Left lobe of liver (tissue), 2 donors: ENCODE measurements around the gene CDK11A. TPM values are rescaled to one million over a fixed set of nuclear protein-coding genes. Genes with fewer than 3 reads are reported as not detected.
"Not testable (repeated sequence)": the region's sequence is repeated elsewhere in the genome, so short reads cannot be mapped to it uniquely, and the experiment has no call there.

Source experiments
- ATAC-seq: fragments of 200-7000 bp; cut with Tn5 transposase; one replicate; pipeline ENCODE4 v1.9.1; 2020; ENCODE audit warnings: mild to moderate bottlenecking, moderate library complexity
- DNase-seq: peaks from one replicate; pipeline ENCODE4 v3.0.0-alpha.2; 2020; ENCODE audit warnings: low spot score
- total RNA-seq: library from RNA; stranded (reverse); gene quantifications from one replicate; pipeline ENCODE4 v1.2.1, GENCODE V29; 2021
- donor health status: DM: no; HTN: no; CAD: no; lungs with moderate emphysema.
- donor health status: DM: no; HTN: yes; CAD: no.

The CDK11A gene
- total RNA-seq, 1 donor from 2014 or later, result 13.6 TPM

DNA sequence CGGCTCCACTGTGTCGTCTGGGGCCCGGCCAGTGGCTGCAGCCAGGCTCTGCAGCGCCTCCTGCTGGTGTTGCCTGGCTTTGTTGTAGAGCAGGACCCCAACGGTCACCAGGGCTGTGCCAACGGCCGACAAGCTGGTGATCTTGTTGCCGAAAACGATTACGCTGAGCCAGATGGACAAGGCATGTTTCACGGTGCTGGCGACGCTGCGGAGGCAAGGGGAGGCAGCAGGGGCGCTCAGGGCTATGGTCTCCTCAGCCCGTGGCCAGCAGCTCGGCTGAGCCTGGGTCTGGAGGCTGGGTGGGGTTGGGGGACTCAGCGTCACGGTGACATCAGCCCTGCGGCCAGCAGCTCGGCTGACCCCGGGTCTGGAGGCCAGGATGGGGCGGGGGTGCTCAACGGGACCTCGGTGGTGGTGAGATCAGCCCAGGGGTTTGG is 58.3 kb downstream of the CDK11A start:
- DNase-seq (peak; percentile 45), ATAC-seq (peak; percentile 45)

DNA sequence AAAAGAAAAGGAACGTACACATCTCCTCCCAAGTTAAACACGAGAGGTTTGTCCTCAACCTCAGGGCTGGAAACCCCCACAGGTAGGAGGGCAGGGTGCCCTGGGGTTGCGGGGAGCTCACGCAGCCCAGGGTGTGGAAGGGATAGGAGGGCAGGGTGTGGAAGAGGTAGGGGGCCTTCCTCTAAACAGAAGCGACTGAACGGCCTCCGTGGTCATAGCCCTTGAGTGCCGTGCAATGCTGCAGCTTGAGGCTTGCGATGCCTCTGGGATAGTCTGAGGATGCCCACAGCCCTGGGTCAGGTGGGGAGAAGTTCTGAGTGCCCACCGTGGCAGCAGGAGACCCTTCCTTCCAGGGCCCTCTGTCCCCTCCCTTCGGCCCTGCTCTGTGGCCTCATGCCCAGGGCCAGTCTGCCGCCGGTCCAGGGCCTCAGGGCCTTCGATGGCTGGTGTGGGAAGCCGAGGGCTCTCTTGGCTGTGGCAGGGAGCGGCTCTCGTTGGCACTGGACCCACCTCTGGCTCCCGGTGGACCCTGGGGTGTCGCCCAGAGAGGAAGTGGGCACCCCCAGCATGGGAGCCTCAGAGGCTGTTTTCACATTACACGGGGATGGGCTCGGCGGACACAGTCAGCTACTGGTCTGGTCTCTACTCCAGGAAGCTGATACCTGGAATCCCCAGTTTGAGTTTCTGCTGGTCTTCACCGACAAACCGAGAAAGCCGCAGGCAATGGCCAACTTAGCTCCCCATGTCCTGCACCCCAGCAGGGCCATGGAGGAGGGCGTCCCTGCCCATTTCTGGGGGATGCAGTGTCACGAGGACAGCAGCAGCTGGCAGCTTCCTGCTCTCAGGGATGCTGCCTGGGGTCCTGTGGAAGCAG is 59.0 kb downstream of the CDK11A start:
- peak; percentile 9 for ATAC-seq
- DNase-seq, result peak; percentile 44

DNA sequence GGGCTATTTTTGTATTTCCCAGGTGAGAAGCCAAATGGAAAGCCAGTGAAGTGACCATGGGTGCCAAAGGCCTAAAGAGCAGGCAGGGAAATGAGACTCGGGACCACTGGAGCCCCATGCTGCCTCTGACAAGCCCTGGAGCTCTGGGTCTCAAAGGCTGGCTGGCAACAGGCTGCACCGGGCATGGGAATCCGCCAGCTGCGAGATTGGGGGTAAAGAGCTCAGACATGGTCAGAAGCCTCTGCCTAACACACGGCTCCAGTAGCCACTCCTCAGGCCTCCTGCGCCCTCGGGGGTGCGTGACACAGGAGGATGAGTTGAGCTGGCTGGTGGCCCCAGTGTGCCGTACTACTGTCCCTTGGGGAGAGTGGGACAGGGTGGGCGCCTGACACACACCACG is 59.8 kb downstream of the CDK11A start:
- DNase-seq, ATAC-seq: not testable (repeated sequence)

DNA sequence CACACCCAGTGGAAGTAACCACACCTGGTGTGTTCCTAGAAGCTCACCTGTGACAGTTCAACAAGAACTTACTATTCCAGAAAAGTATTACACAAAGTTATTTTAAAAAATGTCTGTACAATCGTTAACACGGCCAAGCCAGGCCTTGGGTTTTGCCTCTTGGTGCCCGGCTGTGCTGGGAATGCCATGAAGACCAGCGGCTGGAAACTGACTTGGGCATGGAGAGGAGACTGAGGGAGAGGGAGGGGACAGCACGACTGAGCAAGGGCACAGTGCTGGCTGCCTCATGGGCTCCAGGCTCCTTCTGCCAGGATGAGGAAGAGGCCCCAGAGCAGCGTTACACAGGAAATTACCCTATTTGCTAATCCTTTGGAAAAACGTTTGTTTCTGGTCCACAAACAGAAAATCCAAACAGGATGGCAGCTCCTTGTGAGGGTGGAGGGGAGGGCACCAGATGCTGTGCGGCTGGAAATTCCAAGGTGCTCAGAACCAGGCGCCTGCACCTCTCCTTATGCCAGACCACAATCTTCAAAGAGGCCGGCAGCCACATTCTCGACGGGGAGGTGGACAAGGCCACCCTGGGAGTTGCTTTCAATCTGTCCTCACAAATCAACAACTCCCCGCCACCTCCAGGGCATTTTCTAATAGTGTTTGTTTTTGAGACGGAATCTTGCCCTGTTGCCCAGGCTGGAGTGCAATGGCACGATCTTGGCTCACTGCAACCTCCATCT is 61.2 kb downstream of the CDK11A start:
- not testable (repeated sequence) for ATAC-seq, DNase-seq

DNA sequence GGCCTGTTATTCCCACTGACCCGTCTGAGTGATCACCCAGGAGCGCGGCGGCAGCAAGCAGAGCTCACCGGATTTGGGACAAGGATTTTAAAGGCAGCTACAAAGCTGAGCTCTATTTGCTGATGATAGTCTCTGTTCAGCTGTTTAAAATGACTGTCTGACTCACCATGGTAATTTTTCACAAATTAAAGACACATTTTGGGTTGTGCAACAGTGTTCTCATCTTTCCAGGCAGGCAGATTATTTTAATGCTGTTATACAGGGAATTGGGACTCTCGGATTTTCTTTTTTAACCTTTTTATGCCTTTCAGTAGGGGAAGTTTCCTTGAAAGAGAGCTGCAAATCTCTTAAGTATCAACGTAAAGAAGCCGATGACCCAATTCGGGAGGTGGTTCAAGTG is 61.8 kb downstream of the CDK11A start:
- ATAC-seq, result not testable (repeated sequence)

DNA sequence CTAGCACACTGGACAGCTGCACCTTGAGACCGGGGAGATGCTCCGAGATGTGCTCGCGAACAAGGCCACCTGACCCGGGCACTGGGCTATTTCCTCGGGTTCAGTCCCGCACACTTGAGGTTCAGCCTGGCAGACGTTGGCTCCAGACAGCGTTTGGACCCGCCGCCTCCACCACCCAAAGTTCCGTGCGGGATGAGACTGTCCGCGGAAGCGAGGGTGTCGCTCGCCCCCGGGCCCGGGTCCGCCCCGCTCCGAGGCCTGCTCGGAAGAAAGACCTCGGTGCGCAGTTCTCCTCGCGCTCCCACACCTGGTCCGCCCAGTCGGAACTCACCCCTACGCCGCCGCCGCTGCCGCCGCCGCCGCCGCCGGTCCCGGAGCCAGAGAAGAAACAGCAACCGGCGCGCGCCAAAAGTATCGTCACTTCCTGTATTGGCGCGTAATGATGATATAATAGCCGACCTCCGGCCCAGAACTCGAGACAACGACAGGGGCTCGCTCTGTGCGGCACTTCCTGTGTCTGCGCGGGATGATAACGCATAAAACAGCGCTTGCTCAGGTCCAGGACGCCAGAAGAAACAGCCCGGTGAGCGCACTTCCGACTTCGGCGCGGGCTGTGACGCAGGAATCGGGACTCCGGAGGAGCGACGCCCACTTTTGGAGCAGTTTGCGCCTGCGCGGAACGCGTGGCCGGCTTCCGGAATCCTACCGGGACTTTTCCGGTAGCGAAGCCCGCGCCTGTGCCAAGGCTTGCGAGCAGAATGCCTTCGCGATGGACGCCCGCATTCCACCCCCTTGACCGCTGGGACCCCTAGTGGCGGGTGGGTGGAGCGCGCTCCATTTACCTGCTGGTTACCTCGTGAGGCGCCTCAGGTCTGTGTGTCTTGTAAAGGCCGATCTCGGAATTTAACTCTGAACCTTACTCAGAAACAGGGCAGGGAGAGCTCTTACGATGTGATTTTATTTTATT is 65.3 kb downstream of the CDK11A start, which contains the start of gene CDK11B:
Gene CDK11B, minus strand, starts transcription at position 422 of the 967 bp plus-strand sequence. CDS start 1,519 bp downstream, outside the sequence.
- DNase-seq (peak; percentile 99), ATAC-seq (peak; percentile 93)

More for the DNA sequence above, 61.8 kb downstream of the CDK11A start:
- not testable (repeated sequence) for DNase-seq

Other genes with a start within 250 kb of the CDK11A start
- gene ATAD3A, start 212.2 kb downstream of the CDK11A start, total RNA-seq, result 16.3 TPM
- gene TMEM240, start 183.7 kb downstream of the CDK11A start, total RNA-seq, result 0.98 TPM
- 65.4 TPM for gene SSU72, start 149.5 kb downstream of the CDK11A start, total RNA-seq
- gene FNDC10, start 124.2 kb downstream of the CDK11A start, total RNA-seq, result 0.58 TPM
- gene MIB2, start 108.9 kb downstream of the CDK11A start, total RNA-seq, result 65.1 TPM
- gene MMP23B, start 92.2 kb downstream of the CDK11A start, total RNA-seq, result 1.6 TPM
- 8.7 TPM for gene CDK11B, start 65.4 kb downstream of the CDK11A start, total RNA-seq
- gene SLC35E2B, start 31.6 kb downstream of the CDK11A start, total RNA-seq, result 18.6 TPM
- gene NADK, start 54.1 kb upstream of the CDK11A start, total RNA-seq, result 136 TPM
- gene GNB1, start 166.7 kb upstream of the CDK11A start, total RNA-seq, result 97.3 TPM
- gene CALML6, start 190.9 kb upstream of the CDK11A start, total RNA-seq, result 1.4 TPM
- 11.3 TPM for gene TMEM52, start 194.9 kb upstream of the CDK11A start, total RNA-seq